ENCODE data around the gene PEAK1. TPM values are rescaled to one million over a fixed set of nuclear protein-coding genes. Genes with fewer than 3 reads are reported as not detected.

The PEAK1 gene
- total and polyA plus RNA-seq, 4 donors: 8.6 to 147 (median 40.2) TPM

GRCh38 chr15:77071305-77072223 is 348.3 kb downstream of the PEAK1 start:
- Histone ChIP-seq H3K27ac (ENCODE audit: low read depth in 1 of 2, low read length in 1 of 2) (peak overlapping the region in 1 of 2 donors; percentile 97), H3K4me1 (ENCODE audit: control insufficient read depth in 5 of 5, insufficient read depth in 5 of 5, low read length in 5 of 5) (peaks cover 2 to 23% (median 15%) of the 10 kb centered on the region in 5 donors), H3K36me3 (ENCODE audit: control insufficient read depth in 4 of 4, insufficient read depth in 4 of 4, low read length in 4 of 4) (peaks cover 0 to 9% (median 0%) of the 10 kb centered on the region in 4 donors), H3K4me3 (peak overlapping the region; percentile 92), H3K9ac (ENCODE audit: insufficient read depth in 1 of 2, low read length in 2 of 2) (no peak overlapping the region), H3K27me3 (ENCODE audit: control insufficient read depth in 3 of 3, insufficient read depth in 3 of 3, low read length in 2 of 3) (no peaks in the 10 kb centered on the region), H3K9me3 (ENCODE audit: control insufficient read depth in 4 of 4, insufficient read depth in 3 of 4, low read length in 3 of 4) (no peaks in the 10 kb centered on the region)
- 80 to 87% methylated on average over 15 of the region's 15 CpGs for WGBS, 2 donors
- ATAC-seq (ENCODE audit: insufficient read depth, low FRiP score): no peak
- peak in 1 of 3 donors; percentile 22 for DNase-seq
- no peak for TF ChIP-seq CTCF (IDR thresholded peaks at IDR 0.05; ENCODE audit: control extremely low read depth, extremely low read depth)

DNA sequence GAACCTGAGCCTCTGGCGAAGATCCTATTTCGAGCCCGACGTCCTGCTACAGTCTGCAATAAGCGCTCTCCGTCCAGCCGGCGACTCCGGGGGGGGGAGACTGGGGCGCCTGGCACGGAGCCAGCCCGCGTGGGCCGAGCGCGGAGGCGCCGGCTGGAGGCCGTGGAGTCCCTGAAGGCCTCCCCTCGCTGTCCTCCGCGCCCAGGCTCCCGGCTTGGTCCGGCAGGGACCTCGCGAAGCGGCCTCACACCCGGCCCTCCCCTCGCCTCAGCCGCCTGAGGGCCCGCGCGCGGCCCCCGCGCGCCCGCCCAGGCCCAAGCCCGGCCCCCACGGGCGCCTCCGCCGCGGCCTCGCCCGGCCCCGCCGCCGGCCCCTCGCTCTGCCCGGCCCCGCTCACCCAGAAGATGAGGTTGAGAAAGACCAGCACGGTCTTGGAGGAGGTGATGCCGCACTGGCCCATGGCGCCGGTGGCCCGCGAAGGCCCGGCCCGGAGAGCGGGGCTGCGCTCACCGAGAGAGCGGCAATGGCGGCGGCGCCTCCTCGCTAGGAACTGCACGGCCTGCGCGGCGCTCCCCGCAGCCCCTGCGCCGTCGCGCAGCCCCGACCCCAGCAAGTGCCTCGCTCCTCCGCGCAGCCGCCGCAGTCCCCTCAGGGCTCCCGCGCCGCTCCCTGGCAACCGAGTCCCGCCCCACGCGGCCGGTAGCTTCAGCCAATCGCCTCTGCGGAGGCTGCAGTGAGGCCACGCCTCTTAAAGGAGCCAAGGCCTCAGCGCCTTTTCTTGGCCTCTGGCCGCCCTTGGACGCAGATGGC is 349.2 kb downstream of the PEAK1 start, which contains the start of gene TSPAN3:
Gene TSPAN3, minus strand, starts transcription at position 615 of the 810 bp plus-strand sequence. Its CDS starts 155 bp downstream, at position 460.
- peak within 1 kb of the TSS; percentile 92 for H3K4me3 ChIP-seq
- no peak for TF ChIP-seq CTCF (IDR thresholded peaks at IDR 0.05; ENCODE audit: control extremely low read depth, extremely low read depth)
- no peaks in the 10 kb centered on the region for H3K27me3 ChIP-seq (ENCODE audit: control insufficient read depth in 3 of 3, insufficient read depth in 3 of 3, low read length in 2 of 3)
- peaks cover 0 to 9% (median 0%) of the 10 kb centered on the region in 4 donors for H3K36me3 ChIP-seq (ENCODE audit: control insufficient read depth in 4 of 4, insufficient read depth in 4 of 4, low read length in 4 of 4)
- peak; percentile 96 to 97 (median 97) for DNase-seq
- 1% methylated on average over 78 to 97 of the region's 97 CpGs for WGBS, 2 donors
- peak; percentile 92 for ATAC-seq (ENCODE audit: insufficient read depth, low FRiP score)
- no peaks in the 10 kb centered on the region for H3K9me3 ChIP-seq (ENCODE audit: control insufficient read depth in 4 of 4, insufficient read depth in 3 of 4, low read length in 3 of 4)
- peak within 1 kb of the TSS; percentile 72 to 83 for H3K9ac ChIP-seq (ENCODE audit: insufficient read depth in 1 of 2, low read length in 2 of 2)
- H3K27ac ChIP-seq (ENCODE audit: low read depth in 1 of 2, low read length in 1 of 2): peak within 1 kb of the TSS; percentile 87 to 97
- H3K4me1 ChIP-seq (ENCODE audit: control insufficient read depth in 5 of 5, insufficient read depth in 5 of 5, low read length in 5 of 5): peaks cover 2 to 23% (median 15%) of the 10 kb centered on the region in 5 donors

- peak in 1 of 3 donors; percentile 60 for DNase-seq
- peaks cover 3 to 23% (median 16%) of the 10 kb centered on the region in 5 donors for H3K4me1 ChIP-seq (ENCODE audit: control insufficient read depth in 5 of 5, insufficient read depth in 5 of 5, low read length in 5 of 5)
- H3K27ac ChIP-seq (ENCODE audit: low read depth in 1 of 2, low read length in 1 of 2): peak overlapping the region; percentile 87 to 97
- WGBS, 2 donors: 1% methylated on average over 18 of the region's 18 CpGs
- H3K27me3 ChIP-seq (ENCODE audit: control insufficient read depth in 3 of 3, insufficient read depth in 3 of 3, low read length in 2 of 3): no peaks in the 10 kb centered on the region
- ATAC-seq (ENCODE audit: insufficient read depth, low FRiP score): no peak
- no peaks in the 10 kb centered on the region for H3K9me3 ChIP-seq (ENCODE audit: control insufficient read depth in 4 of 4, insufficient read depth in 3 of 4, low read length in 3 of 4)
- H3K9ac ChIP-seq (ENCODE audit: insufficient read depth in 1 of 2, low read length in 2 of 2): peak overlapping the region; percentile 72 to 83
- peak overlapping the region; percentile 92 for H3K4me3 ChIP-seq
- H3K36me3 ChIP-seq (ENCODE audit: control insufficient read depth in 4 of 4, insufficient read depth in 4 of 4, low read length in 4 of 4): peaks cover 0 to 9% (median 0%) of the 10 kb centered on the region in 4 donors
- no peak for TF ChIP-seq CTCF (IDR thresholded peaks at IDR 0.05; ENCODE audit: control extremely low read depth, extremely low read depth)
Observed at GRCh38 chr15:77070180-77070494, 349.8 kb downstream of the PEAK1 start.

Measured in lung (tissue), 12 donors.